ENCODE results near the gene CEACAM16.

The CEACAM16 gene

DNA sequence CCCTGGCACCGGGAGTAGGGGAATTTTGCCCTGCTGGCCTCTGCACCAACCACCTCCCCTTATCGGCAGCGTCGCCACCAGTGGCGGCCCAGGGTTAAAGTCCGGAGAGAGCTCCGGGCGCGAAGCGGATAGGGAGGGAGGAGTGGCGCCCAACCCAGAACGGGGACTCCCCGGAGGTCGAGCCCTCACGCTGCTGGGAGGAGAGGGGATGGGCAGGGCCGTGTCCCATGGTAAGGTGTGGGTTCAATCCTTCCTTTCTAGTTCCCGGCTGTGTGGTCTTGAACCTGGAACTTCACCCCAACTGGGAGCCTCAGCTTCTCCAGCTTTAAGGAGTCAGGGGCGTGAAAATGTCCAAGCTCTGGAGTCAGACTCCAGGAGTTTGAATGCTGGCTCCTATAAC is 26.3 kb downstream of the CEACAM16 start:
- DNase-seq (ENCODE audit: low spot score) = peak; percentile 63

DNA sequence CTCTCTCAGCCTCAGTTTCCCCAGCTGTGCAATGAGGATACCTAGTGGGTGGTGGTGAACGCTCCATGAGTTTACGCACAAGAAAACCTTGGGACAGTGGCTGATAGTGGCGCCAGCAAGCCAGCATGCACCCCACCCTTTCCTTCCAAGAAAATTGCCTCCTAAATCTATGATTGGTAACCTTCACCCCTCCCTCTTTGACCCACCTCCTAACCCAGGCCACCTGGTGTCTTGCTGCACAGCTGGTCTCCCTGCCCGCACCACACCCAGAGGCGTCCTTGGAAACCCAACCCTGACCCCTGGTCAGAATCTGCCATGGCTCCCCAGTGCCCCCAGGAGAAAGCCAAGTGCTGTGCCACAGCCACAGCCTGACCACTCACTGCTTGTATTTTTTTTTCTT is 26.7 kb downstream of the CEACAM16 start:
- DNase-seq (ENCODE audit: low spot score) = no peak

DNA sequence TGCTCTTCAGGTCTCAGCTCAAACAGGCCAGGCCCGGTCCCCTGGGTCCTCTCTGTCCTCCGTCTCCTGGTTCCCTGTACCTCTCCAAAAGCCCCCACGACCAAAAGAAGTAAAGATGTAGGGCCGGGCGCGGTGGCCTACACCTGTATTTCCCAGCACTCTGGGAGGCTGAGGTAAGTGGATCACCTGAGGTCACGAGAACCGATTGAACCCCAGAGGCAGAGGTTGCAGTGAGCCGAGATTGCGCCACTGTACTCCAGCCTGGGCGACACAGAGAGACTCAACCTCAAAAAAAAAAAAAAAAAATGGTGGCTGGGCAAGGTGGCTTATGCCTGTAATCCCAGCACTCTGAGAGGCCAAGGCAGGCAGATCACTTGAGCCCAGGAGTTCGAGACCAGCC is 27.5 kb downstream of the CEACAM16 start:
- no peak for DNase-seq (ENCODE audit: low spot score)

DNA sequence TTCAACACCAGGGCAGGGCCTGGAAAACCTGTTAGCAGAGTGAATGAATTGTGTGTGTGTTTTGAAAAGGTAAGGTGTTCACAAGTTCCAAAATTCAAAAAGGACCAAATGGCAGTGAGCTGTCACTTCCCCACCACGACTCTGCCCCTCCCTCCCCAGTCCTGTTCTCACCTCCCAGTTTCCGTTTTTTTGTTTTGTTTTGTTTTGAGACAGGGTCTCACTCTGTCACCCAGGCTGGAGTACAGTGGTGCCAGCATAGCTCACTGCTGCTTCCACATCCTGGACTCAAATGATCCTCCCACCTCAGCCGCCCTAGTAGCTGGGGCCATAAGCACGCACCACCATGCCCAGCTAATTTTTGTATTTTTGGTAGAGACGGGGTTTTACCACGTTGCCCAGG is 29.2 kb downstream of the CEACAM16 start:
- DNase-seq (ENCODE audit: low spot score) = no peak

DNA sequence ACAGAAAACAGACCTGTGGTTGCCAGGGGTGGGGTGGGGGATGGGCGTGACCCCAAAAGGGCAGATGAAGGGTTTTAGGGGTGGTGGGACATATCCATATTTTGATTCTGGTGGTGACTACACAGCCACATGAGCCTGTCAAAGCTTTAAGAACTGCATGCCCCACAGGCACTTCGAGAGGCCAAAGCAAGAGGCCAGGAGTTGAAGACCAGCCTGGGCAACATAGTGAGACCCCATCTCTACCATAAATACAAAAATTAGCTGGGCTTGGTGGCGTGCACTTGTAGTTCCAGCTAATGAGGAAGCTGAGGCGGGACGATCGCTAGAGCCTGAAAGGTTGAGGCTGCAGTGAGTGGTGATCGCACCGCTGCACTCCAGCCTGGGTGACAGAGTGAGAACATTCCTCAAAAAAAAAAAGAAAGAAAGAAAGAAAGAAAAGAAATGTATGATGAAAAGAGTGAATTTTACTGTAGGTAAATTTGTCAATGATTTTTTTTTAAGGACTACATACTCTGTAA is 30.6 kb downstream of the CEACAM16 start:
- DNase-seq (ENCODE audit: low spot score) = no peak

DNA sequence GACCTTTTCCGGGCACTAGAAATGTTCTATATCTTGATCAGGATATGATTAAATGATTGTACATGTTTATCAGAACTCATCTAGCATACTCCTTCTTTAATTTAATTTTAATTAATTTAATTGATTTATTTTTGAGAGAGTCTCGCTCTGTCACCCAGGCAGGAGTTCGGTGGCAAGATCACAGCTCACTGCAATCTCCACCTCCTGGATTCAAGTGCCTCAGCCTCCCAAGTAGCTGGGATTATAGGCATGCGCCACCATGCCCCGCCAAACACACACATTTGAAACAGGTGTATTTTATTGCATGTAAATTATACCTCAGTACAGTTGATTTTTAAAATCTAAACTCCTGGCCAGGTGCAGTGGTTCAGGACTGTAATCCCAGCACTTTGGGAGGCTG is 32.1 kb downstream of the CEACAM16 start:
- no peak for DNase-seq (ENCODE audit: low spot score)

DNA sequence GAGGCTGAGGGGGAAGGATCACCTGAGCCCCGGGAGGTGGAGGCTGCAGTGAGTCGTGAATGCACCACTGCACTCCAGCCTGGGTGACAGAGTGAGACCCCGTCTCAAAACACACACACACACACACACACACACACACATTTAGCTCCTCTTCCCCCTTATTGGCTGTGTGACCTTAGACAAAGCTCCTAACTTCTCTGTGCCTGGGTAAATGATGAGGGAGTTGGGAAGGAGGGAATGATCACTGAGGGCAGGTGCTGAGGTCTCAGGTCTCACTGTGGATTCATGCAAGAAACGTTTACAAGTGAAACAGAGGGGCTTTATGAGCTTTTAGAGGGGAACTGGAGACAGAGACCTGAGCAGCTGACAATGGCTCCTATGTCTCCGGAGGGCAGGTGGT is 32.7 kb downstream of the CEACAM16 start:
- no peak for DNase-seq (ENCODE audit: low spot score)

DNA sequence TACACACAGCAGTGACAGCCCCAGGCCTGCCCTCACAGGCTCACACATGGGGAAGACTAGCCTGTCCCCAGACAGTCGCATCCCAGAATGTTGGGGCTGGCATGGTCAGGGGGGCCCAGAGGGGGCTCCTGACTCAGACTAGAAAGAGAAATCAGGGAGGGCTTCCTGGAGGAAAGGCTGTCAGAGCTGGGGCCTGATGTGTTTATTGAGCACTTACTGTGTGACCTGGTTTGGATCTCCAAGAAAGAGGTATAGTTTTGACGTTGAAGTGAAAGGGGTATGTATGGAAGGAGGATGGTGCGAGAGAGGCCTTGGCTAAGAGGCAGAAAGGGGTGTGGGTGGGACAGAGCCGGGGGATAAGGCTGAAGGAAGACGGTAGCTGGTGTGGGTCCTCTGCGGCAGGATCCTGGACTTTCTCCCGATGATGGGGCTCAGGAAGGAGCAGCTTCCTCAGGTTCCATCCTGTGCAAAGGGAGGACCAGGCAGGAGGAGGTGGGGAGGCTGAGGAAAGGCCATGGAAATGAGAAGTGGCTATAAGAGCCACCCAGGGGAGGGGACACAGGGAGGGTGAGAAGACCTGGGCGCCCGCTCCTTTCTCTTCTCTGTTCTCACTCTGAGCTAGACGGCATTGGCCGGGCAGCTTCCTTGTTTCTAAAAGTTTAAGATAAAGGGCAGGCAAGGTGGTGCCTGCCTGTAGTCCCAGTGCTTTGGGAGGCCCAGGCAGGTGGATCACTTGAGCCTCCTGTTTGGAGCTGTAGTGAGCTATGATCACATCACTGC is 33.5 kb downstream of the CEACAM16 start:
- no peak for DNase-seq (ENCODE audit: low spot score)

DNA sequence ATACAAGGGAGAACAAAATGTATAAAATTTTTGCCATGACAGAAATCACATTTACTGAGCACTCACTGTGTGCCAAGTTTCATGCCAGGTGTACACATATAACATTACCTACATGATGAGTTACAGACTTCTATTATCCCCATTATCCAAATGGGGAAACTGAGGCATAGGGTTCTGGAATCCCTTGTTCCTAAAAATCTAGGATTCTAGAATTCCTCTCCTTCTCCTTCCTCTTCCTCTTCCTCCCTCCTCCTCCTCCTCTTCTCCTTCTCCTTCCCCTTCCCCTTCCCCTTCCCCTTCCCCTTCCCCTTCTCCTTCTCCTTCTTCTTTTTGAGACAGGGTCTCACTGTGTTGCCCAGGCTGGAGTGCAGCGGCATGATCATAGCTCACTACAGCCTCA is 35.4 kb downstream of the CEACAM16 start:
- DNase-seq (ENCODE audit: low spot score) = no peak

DNA sequence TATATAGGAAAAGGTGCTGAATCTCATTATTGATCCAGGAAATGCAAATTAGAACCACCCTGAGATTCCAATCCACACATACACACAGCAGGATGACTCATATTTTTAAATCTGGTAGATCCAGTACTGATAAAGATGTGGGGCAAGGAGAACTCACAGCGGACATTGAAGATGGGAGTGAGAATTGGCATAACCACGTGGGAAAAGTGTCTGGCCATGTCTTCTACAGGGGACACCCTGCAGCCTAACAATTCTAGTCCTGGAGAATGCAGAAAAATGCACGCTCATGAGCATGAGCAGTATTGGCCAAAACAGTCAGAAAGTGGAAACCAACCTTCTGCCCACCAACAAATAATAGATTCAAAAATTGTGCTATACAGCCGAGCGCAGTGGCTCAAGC is 36.1 kb downstream of the CEACAM16 start:
- no peak for DNase-seq (ENCODE audit: low spot score)

DNA sequence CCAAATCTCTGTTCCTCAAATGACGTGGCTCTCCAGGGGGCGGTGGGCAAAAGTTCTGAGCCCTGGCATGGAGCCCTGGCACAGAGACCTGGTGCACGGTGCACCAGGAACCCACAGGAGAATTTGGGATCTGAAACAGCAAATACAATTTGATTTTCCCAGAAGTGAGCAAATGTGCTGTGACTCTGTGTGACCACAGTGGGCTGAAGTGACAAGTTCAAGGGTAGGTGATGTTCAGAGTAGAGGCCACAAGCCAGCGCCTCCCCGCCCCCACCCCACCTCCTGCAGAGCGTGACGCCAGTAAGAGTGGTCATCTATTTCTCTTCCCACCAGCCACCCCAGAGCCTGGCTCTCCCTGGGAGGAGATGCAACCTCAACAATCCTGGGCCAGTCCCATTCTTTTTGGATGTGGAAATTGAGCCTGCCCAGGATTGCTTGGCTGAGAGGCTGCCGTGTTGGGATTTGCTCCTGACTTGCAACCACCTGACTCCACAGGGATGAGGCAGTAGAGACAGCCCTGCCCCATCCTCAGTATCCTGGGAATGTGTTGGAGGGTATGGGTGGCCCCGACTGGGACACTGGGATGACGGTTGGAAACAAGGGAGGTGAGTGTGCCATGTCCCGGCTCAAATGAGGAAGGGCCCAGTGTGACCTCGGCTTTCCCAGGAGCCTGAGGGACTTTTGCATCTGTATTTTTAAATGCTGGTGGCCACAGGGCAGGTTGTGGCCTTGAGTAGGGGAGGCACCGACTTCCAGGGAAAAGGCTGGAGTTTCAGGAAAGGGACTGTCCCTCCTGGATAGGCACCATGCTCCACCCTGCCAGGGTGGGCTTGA is 38.5 kb downstream of the CEACAM16 start:
- DNase-seq (ENCODE audit: low spot score) = no peak

DNA sequence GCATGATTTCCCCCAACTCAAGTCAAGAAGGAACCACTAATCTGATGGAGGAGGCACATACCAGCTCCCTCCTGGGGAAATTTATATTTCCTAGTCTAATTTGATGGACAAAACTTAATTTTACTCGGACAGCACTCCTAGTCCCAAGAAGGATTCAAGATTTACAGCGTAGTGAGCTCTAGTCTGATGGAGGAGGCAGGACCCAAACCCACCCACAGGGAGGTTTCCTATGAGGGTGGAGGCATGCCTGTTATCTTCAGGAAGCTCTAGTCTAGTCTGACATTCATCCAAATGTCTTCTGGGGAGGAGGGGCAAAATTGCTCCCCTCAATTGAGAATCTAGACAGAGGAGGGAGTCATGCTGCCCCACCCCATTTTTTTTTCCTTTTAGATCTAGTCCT is 39.2 kb downstream of the CEACAM16 start:
- no peak for DNase-seq (ENCODE audit: low spot score)

DNA sequence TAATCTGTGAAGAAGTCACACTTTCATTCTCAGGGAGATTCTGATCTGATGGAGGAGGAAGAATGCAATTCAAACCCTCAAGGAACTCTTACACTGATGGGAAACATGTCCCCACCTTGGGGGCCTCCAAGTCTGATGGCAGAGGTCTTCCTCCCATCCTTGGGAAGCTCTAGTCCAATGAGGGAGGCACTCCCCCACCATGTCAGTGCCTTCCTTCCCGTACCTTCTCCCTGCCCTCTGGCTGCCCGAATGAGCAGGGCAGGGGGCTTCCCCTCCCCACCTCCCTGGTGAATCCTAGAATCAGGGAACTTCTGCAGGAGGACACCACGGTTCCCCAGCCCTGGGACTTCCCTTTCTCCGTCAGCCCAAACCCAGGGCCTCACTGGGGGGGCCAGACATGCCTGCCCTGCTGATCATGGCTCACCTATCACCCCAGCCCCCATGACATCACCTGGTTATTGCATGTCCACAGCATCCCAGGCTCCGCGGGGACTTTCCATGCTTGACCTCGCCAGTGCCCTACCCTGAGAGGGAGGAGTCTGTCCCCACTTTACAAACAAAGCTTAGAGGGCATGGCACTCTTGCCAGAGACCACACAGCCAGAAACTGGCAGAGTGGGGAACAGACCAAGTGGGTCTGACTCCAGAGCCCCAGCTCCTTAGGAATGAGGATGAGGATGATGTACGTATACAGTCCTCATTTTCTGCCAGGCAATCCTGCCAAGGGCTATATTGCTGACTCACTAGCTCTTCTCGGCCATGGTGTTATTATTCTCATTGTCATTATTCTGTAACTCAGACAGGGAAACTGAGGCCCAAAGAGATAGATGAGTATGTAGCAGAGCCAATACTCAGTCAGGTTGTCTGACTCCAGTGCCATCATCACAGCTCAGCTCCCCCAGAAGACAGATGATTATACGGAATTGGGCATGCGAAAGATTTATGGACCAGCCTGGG is 39.9 kb downstream of the CEACAM16 start:
- no peak for DNase-seq (ENCODE audit: low spot score)

DNA sequence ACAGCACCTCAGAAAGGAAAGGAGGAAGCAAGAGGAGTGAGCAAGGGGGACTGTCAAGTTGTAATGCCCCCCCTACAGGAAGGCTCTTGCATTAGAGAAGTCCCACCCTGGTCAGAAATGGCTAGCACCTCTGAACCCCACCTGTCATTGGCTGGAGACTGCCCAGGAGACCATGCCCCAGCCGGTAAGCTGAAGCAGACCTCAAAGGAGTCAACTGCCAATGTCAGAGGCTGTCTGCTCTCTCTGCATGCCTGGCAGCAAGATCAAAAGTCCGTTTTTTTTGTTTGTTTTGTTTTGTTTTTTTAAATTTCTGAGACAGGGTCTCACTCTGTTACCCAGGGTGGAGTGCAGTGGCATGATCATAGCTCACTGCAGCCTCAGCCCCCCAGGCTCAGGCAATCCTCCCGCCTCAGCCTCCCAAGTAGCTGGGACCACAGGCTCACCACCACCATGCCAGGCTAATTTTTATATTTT is 41.4 kb downstream of the CEACAM16 start:
- DNase-seq (ENCODE audit: low spot score) = no peak

DNA sequence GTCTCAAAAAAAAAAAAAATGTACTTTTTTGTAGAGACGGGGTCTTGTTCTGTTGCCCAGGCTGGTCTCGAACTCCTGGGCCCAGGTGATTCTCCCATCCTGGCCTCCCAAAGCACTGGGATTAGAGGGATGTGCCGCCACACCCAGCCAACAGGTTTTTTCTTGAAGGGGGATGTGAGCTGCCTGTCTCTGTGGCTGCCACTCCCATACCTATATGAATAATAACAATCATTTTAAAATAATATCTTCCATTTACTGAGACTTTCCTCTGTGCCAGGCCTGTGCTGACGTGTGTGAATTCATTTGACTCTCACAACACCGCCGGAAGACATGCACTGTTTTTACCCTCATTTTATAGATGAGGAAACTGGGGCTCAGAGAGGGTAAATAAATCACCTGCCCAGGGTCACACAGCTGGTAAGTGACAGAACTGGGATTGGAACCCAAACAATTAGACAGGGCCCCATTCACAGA is 42.3 kb downstream of the CEACAM16 start:
- DNase-seq (ENCODE audit: low spot score) = no peak

DNA sequence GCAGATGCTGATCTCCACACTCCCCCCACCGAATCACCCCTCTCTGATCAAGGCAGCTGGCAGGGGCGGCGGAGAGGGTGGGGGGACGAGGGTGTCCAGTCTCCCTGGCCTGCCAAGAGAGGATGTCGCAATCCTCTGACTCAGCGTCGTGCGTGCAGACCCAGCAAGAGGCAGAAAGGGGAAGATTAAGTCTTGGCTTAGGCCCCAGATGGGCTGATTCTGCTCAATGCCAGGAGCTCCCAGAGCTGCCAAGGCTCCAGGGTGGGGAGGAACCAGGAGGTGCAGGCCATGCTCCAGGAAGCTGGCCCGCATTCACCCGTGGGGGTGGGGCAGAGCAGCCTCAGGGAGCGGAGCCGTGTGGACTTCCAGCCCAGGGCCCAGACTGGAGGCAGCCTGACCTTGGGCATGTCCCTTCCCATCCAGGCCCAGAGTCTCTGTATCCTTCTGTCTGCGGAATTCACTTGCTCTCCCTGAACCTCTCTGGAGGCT is 42.9 kb downstream of the CEACAM16 start:
- DNase-seq (ENCODE audit: low spot score) = no peak

DNA sequence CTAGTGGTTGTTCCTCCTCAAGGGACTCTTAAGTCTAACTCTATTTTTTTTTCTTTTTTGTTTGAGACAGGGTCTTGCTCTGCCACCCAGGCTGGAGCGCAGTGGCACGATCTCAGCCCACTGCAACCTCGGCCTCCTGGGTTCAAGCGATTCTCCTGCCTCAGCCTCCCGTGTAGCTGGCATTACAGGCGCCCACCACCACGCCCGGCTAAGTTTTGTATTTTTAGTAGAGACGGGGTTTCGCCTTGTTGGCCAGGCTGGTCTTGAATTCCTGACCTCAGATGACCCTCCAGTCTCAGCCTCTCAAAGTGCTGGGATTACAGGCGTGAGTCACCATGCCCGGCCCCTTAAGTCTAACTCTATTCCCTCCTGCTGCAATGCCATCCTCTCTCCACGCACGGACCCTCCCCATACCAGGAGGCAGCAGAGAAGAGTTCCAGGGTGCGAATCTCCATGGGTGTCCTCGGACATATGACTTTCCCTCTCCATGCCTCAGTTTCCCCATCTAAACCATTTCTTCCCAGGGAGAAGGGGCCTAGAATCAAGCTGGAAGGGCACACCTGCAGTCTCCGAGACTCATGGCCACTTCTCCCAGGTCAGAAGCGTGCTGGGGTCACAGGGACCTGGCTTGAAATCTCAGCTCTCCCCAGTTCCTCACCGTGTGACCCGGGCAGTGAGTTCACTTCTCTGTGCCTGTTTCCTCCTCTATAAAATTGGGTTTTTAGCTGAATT is 43.5 kb downstream of the CEACAM16 start:
- no peak for DNase-seq (ENCODE audit: low spot score)

DNA sequence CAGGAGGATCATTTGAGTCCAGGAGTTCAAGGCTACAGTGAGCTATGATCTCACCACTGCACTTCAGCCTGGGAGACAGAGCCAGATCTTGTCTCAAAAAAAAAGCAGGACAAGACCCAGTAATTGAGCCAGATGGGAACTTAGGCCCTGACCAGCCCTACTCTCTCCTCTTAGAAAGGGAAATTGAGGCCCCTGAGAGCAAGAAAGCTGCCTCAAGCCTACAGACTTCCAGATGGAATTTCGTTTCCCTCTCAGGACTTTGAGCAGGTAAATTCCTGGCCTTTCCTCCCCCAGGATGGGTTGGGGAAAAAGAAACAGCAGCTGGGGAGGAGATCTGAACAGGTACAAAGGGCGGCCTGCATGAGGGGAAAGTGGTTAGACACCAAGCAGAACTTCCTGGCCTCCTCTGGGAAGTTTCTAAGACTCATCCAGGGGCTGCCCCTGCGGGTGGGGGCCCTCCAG is 46.0 kb downstream of the CEACAM16 start:
- no peak for DNase-seq (ENCODE audit: low spot score)

DNA sequence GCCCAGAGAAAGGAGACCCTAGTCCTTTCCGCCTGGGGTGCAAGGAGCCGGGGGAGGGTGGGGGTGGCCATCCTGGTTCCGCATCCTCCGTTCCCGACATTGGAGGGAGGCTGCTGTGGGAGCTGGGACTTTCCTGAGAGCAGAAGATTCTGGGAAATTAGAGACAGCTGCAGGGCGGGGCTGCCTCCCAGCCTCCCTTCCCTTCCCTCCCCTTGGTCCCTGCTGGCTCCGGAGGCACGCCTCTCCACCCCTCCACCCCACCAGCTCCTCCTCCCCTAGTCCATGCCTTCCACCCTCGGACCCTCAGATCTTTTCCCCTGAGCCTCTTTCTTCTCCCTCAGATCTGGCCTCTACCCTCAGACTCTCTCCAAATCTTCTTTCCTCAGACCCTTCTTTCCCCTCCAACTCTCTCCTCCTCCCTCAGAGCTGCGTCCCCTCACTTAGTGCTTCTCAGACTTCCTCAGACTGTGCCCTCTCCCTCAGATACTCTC is 46.4 kb downstream of the CEACAM16 start:
- DNase-seq (ENCODE audit: low spot score) = no peak

DNA sequence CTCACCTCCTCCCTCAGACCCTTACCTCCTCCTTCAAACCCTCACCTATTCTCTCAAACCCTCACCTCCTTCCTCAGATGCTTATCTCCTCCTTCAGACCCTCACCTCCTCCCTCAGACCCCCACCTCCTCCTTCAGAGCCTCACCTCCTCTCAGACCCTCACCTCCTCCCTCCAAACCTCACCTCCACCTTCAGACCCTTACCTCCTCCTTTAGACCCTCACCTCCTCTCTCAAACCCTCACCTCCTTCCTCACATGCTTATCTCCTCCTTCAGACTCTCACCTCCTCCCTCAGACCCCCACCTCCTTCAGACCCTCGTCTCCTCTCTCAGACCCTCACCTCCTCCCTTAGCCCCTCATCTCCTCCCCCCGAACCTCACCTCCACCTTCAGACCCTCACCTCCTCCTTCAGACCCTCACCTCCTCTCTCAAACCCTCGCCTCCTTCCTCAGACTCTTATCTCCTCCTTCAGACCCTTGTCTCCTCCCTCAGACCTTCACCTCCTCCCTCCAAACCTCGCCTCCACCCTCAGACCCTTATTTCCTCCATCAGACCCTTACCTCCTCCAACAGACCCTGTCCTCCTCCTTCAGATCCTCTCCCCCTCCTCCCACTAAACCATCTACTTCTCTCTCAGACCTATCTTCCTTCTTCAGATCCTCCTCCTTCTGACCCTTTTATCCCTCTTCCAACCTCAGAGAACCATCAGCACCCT is 47.1 kb downstream of the CEACAM16 start:
- no peak for DNase-seq (ENCODE audit: low spot score)

Measured in HuH-7.5 (cell line).